Cardiac muscle cell (in vitro differentiated cells and primary cell): ENCODE results near the gene LINS1. TPM values are rescaled to one million over a fixed set of nuclear protein-coding genes. Genes with fewer than 3 reads are reported as not detected.

ENCODE experiments used
- DNase-seq, 2 donors: peaks; one replicate each; pipeline versions ENCODE4 v3.0.0 to v3.0.0-alpha.2; 2010 to 2017; ENCODE audit warnings: low read depth in 1 of 2, low spot score in 1 of 2
- H3K27ac ChIP-seq: fragments of 200-600 bp; sonication (generic); 2 replicates; pipeline ENCODE4 v1.5.1; 2016
- H3K27me3 ChIP-seq: fragments of 200-600 bp; sonication (generic); 2 replicates; pipeline ENCODE4 v1.6.0; 2016; ENCODE audit warnings: control low read depth
- H3K36me3 ChIP-seq: fragments of 200-600 bp; sonication (generic); 2 replicates; pipeline ENCODE4 v1.5.1; 2016; ENCODE audit warnings: control low read depth
- H3K4me1 ChIP-seq: fragments of 200-600 bp; sonication (generic); 2 replicates; pipeline ENCODE4 v1.8.1; 2017; ENCODE audit warnings: low read depth, mild to moderate bottlenecking, mixed run types
- H3K4me3 ChIP-seq: fragments of 200-600 bp; sonication (generic); 2 replicates; pipeline ENCODE4 v1.5.1; 2016; ENCODE audit warnings: mild to moderate bottlenecking
- H3K9me3 ChIP-seq: fragments of 200-600 bp; sonication (generic); 2 replicates; pipeline ENCODE4 v1.5.1; 2017; ENCODE audit warnings: low read depth, mild to moderate bottlenecking, control low read depth
- CTCF ChIP-seq: IDR thresholded peaks from 2 replicates; pipeline ENCODE4 v1.5.1; 2012; ENCODE audit warnings: low read depth, mild to moderate bottlenecking, low read length
- polyA plus RNA-seq: library from polyadenylated mRNA; unstranded; fragments of >200 nt; fragmentation: Nextera tagmentation; extraction: Ambion mirVana; gene quantifications from 2 replicates; pipeline ENCODE4 v1.2.1, GENCODE V29; 2016
- total RNA-seq: library from RNA; depleted of rRNA; stranded (reverse); fragments of >200 nt; gene quantifications from 2 replicates; pipeline ENCODE4 v1.2.3, GENCODE V29; 2016

Gene LINS1
- total and polyA plus RNA-seq, 2 experiments from 2014 or later = 7.4 to 9.2 TPM

- Histone ChIP-seq H3K36me3 (no peaks in the 10 kb centered on the region), H3K9me3 (peaks cover 3% of the 10 kb centered on the region), H3K4me3 (no peak overlapping the region), H3K27me3 (no peaks in the 10 kb centered on the region), H3K27ac (no peak overlapping the region), H3K4me1 (no peaks in the 10 kb centered on the region)
- TF ChIP-seq CTCF = no peak
- DNase-seq = peak; percentile 1 to 8
These were observed 13.2 kb downstream of the LINS1 start for GRCh38 chr15:100588638-100589242.

- Histone ChIP-seq H3K27ac (no peak overlapping the region), H3K27me3 (no peaks in the 10 kb centered on the region), H3K4me3 (no peak overlapping the region), H3K36me3 (no peaks in the 10 kb centered on the region), H3K9me3 (no peaks in the 10 kb centered on the region), H3K4me1 (no peaks in the 10 kb centered on the region)
- no peak for TF ChIP-seq CTCF
- no peak for DNase-seq
These were observed 21.6 kb downstream of the LINS1 start for GRCh38 chr15:100580414-100580813.

- TF ChIP-seq CTCF = no peak
- Histone ChIP-seq H3K27me3 (no peaks in the 10 kb centered on the region), H3K9me3 (no peaks in the 10 kb centered on the region), H3K27ac (no peak overlapping the region), H3K4me1 (no peaks in the 10 kb centered on the region), H3K4me3 (no peak overlapping the region), H3K36me3 (peaks cover 17% of the 10 kb centered on the region)
- no peak for DNase-seq
These were observed 28.5 kb downstream of the LINS1 start for GRCh38 chr15:100573526-100573925.

- Histone ChIP-seq H3K36me3 (peaks cover 17% of the 10 kb centered on the region), H3K4me1 (no peaks in the 10 kb centered on the region), H3K4me3 (no peak overlapping the region), H3K27me3 (no peaks in the 10 kb centered on the region), H3K27ac (no peak overlapping the region), H3K9me3 (no peaks in the 10 kb centered on the region)
- peak in 1 of 2 donors; percentile 52 for DNase-seq
- peak; percentile 42 for TF ChIP-seq CTCF
These were observed 29.5 kb downstream of the LINS1 start for GRCh38 chr15:100572362-100572983.

- Histone ChIP-seq H3K4me3 (no peak overlapping the region), H3K27ac (no peak overlapping the region), H3K9me3 (no peaks in the 10 kb centered on the region), H3K36me3 (peaks cover 17% of the 10 kb centered on the region), H3K27me3 (no peaks in the 10 kb centered on the region), H3K4me1 (no peaks in the 10 kb centered on the region)
- no peak for DNase-seq
- TF ChIP-seq CTCF = no peak
These were observed 30.3 kb downstream of the LINS1 start for GRCh38 chr15:100571592-100572167.
